Suprapubic skin (tissue), 2 donors: ENCODE results near the gene CAPN7.

Source experiments
- EP300 ChIP-seq: sonication (generic); formaldehyde crosslinking; IDR thresholded peaks from one replicate; pipeline ENCODE4 v1.6.1; 2017; ENCODE audit warnings: antibody characterized with exemption
- POLR2A ChIP-seq, 2 donors: fragments of 450-650 bp; IDR thresholded peaks; one replicate each; pipeline ENCODE4 v1.6.1; 2017; ENCODE audit warnings: antibody characterized with exemption in 2 of 2, mild to moderate bottlenecking in 2 of 2, moderate library complexity in 2 of 2

DNA sequence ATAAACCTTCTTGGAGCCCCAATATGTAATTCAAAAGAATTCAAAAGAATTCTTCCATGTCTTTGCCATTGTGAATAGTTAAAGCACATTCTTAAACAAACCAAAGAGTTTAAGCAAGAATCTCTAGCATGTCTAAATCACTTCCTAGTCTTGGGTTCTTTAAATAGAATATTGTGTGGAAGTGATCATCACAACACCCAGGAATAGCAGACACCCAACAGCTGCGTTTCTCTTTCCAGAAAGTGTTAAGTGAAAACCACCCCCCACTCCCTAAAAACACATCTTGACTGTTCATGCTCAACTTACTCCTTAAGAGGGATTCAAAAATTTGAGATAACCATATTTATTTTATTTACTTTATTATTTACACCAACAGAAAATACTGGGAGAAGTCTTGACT is 24.1 kb upstream of the CAPN7 start:
- no peak for TF ChIP-seq EP300
- TF ChIP-seq POLR2A (IDR thresholded peaks at IDR 0.05): no peak
